ENCODE data around the gene EFHC1.

- no peak for TF ChIP-seq CTCF (optimal IDR thresholded peaks at IDR 0.05 in 1 of 3, IDR thresholded peaks at IDR 0.05 in 1 of 3, conservative IDR thresholded peaks at IDR 0.05 in 1 of 3; ENCODE audit: extremely low read depth in 1 of 3, insufficient read depth in 2 of 3, low read length in 3 of 3)
- no peak for TF ChIP-seq EZH2 (IDR thresholded peaks at IDR 0.05; ENCODE audit: low read length)
These were observed 76.5 kb downstream of the EFHC1 start for GRCh38 chr6:52496631-52497030.

Data from keratinocyte (primary cell).